Measurements from ENCODE around the gene SURF6.

SURF6 gene

DNA sequence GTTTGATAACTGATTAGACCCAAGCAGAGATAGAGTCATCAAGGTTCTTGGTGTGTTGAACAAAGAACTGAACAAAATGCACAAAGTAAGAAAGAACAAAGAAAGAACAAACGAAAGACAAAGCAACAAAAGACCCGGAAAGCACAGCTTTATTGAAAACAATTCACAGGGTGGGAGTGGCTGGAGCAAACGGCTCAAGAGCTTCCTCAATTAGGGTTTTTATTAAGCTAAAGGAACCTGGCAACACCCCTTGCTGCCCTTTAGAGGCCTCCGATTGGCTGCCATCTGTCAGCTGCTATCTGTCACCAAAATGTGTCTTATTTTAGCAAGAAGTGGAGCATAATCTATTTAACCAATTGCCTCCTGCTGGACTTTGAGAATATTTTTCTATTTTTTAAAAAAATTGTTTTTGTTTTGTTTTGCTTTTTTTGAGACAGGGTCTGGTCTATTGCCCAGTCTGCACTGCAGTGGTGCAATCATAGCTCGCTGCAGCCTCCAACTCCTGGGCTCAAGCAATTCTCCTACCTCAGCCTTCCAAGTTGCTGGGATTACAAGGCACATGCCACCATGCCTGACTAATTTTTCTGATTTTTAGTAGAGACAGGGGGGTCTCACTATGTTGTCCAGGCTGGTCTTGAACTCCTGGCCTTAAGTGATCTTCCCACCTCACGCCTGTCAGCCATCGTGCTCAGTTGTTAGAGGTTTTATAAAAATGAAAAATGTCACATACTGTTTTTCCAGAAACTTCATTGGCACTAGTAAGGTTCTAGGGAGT lies 53.3 kb downstream of the SURF6 start:
- DNase-seq, result no peak

DNA sequence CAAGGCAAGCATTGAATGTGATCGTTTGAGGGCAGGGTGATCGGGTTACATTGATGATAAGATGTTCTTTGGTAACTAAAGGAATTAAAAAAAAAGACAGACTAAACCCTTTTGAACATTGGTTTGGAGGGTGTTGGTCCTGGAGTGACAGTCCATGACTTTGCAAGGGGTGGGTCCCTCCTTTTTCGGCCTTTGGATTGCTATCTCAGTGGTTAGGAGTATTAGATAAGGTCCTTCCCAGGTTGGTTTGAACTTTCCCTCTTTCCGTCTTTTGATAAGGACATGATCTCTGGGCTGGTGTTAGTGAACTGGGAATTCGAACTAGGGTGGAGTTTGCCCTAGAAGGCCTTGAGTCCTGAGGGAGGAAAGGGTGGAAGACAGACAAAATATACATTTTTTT lies 55.6 kb downstream of the SURF6 start:
- DNase-seq, result no peak
